GM12878 (cell line): ENCODE measurements around the gene NHLRC3.

Experiments
- MAX ChIP-seq: IDR thresholded peaks from 2 replicates; pipeline ENCODE4 v1.6.1; 2012; ENCODE audit warnings: low read depth, low read length, improper control_type of control experiment
- PRDM15 ChIP-seq: fragments of 450-650 bp; formaldehyde crosslinking; IDR thresholded peaks from 2 replicates; pipeline ENCODE4 v1.4.0; 2020; ENCODE audit warnings: mild to moderate bottlenecking, moderate library complexity
- REST ChIP-seq: IDR thresholded peaks from 2 replicates; pipeline ENCODE4 v1.6.1; 2012; ENCODE audit warnings: mild to moderate bottlenecking, low read depth, low read length
- TCF12 ChIP-seq: IDR thresholded peaks from 2 replicates; pipeline ENCODE4 v1.6.1; 2011; ENCODE audit warnings: low read depth, mild to moderate bottlenecking, low read length

GRCh38 chr13:39023761-39024160, 14.5 kb upstream of the NHLRC3 start:
- TF ChIP-seq PRDM15 (CRISPR knock-in tag) (no peak), REST (no peak), TCF12 (no peak), MAX (no peak)
